VCaP (cell line): Measurements from ENCODE around the gene NR5A1.

Experiments used
- H3K27ac ChIP-seq: fragments of 450-650 bp; 2 replicates; pipeline ENCODE4 v1.5.1; 2017
- CTCF ChIP-seq: fragments of 450-650 bp; conservative IDR thresholded peaks from 2 replicates; pipeline ENCODE4 v1.5.1; 2017; ENCODE audit warnings: mild to moderate bottlenecking, moderate library complexity

The NR5A1 gene

GRCh38 chr9:124506433-124506832, 766 bp downstream of the NR5A1 start:
- H3K27ac ChIP-seq = no peak overlapping the region
- TF ChIP-seq CTCF = no peak

GRCh38 chr9:124505901-124506346, 1.3 kb downstream of the NR5A1 start:
- TF ChIP-seq CTCF = no peak
- H3K27ac ChIP-seq = no peak overlapping the region

GRCh38 chr9:124505006-124505900, 1.9 kb downstream of the NR5A1 start:
- TF ChIP-seq CTCF = no peak
- H3K27ac ChIP-seq = no peak overlapping the region

GRCh38 chr9:124504530-124505005, 2.6 kb downstream of the NR5A1 start:
- no peak overlapping the region for H3K27ac ChIP-seq
- TF ChIP-seq CTCF = no peak

GRCh38 chr9:124503713-124504529, 3.3 kb downstream of the NR5A1 start:
- no peak for TF ChIP-seq CTCF
- no peak overlapping the region for H3K27ac ChIP-seq

- H3K27ac ChIP-seq = no peak overlapping the region
- TF ChIP-seq CTCF = no peak
These were observed 4.2 kb downstream of the NR5A1 start for GRCh38 chr9:124502711-124503702.
